Neutrophil (primary cell): ENCODE data around the gene RFX4.

Source experiments
- H3K27ac ChIP-seq: fragments of 200-600 bp; sonication (generic); 2 replicates; pipeline ENCODE4 v1.5.1; 2016; ENCODE audit warnings: mild to moderate bottlenecking, moderate library complexity
- H3K27me3 ChIP-seq: fragments of 200-600 bp; sonication (generic); 2 replicates; pipeline ENCODE4 v1.6.0; 2016; ENCODE audit warnings: mild to moderate bottlenecking
- H3K36me3 ChIP-seq: fragments of 200-600 bp; sonication (generic); 2 replicates; pipeline ENCODE4 v1.5.1; 2017
- H3K4me1 ChIP-seq, 2 experiments: fragments of 200-600 bp in 1 of 2; sonication (generic) in 1 of 2; 1 replicate in 1 of 2; 2 replicates in 1 of 2; pipeline versions ENCODE4 v1.5.1 to v1.6.1; 2013 to 2016; ENCODE audit warnings: low read depth in 1 of 2, low read length in 1 of 2, mild to moderate bottlenecking in 1 of 2, moderate library complexity in 1 of 2; ENCODE audit not compliant: control insufficient read depth in 1 of 2, insufficient read depth in 1 of 2
- H3K4me3 ChIP-seq, 2 experiments: fragments of 200-600 bp in 1 of 2; sonication (generic) in 1 of 2; 1 replicate in 1 of 2; 2 replicates in 1 of 2; pipeline ENCODE4 v1.5.1; 2013 to 2016; ENCODE audit warnings: low read depth in 1 of 2, low read length in 1 of 2, mild to moderate bottlenecking in 1 of 2, moderate library complexity in 1 of 2
- H3K9me3 ChIP-seq: fragments of 200-600 bp; sonication (generic); 2 replicates; pipeline ENCODE4 v1.5.1; 2016
- TF ChIP-seq, protein P1 (sequence below): fragments of 200-600 bp; sonication (generic); IDR thresholded peaks from 2 replicates; pipeline ENCODE4 v1.5.1; 2016; ENCODE audit warnings: antibody characterized with exemption

RFX4 gene

DNA sequence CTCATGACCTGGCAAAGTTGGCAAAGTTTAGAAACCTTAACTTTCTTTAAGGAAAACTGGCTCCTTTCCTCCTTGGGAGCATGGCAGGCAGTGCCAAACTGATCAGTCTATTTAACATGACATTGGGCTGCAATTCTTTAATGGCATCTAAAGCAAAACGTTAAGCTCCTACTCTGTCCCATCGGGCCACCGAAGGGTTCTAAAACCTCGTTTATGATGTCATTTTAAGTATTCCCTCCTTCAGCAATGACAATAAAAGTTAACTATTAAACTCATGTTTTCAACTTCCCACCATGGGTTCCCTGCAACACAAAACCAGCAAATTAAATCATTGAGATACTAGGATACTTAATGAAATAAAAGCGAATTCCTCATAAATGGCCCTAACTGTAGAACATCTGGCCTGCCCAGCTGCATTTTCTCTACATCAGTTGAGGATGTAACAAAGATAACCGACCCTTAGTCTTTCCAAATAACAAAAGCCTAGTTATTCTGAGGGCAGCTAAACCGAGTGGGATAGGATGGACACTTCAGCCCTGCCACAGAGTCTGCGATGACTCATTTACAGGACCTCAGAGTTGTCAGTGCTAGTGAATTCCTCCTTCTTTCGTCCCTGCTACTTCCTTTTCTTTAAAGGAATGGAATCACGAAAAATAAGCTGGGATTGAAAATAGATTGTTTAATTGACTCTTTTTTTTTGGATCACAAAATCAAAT, 157.2 kb downstream of the RFX4 start:
- H3K36me3 ChIP-seq, result no peaks in the 10 kb centered on the region
- peaks cover 79% of the 10 kb centered on the region for H3K27me3 ChIP-seq
- TF ChIP-seq, protein P1, sequence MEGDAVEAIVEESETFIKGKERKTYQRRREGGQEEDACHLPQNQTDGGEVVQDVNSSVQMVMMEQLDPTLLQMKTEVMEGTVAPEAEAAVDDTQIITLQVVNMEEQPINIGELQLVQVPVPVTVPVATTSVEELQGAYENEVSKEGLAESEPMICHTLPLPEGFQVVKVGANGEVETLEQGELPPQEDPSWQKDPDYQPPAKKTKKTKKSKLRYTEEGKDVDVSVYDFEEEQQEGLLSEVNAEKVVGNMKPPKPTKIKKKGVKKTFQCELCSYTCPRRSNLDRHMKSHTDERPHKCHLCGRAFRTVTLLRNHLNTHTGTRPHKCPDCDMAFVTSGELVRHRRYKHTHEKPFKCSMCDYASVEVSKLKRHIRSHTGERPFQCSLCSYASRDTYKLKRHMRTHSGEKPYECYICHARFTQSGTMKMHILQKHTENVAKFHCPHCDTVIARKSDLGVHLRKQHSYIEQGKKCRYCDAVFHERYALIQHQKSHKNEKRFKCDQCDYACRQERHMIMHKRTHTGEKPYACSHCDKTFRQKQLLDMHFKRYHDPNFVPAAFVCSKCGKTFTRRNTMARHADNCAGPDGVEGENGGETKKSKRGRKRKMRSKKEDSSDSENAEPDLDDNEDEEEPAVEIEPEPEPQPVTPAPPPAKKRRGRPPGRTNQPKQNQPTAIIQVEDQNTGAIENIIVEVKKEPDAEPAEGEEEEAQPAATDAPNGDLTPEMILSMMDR, result no peak
- H3K27ac ChIP-seq, result no peak overlapping the region
- H3K4me1 ChIP-seq, result no peaks in the 10 kb centered on the region
- no peaks in the 10 kb centered on the region for H3K9me3 ChIP-seq
- H3K4me3 ChIP-seq, result no peak overlapping the region

DNA sequence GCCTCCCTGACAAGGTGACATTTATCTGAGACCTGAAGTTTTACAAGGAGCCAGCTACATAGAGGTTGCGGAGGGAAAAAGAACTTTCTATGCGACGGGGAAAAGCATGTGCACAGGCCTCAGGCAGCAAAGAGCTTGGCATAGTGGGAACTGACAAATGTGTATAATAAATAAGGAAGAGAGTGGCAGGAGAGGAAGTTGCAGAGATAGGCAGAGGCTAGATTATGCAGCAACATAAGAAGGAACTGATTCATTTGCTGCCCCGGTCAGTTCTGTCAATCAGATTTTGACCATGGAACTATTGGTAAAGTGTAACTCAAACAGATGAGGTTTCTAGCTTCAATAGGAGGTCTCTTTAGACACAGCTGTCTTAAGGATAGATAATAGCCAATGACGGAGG, 158.0 kb downstream of the RFX4 start:
- Histone ChIP-seq H3K27ac (no peak overlapping the region), H3K4me1 (no peaks in the 10 kb centered on the region), H3K27me3 (peaks cover 80% of the 10 kb centered on the region), H3K36me3 (no peaks in the 10 kb centered on the region), H3K4me3 (no peak overlapping the region), H3K9me3 (no peaks in the 10 kb centered on the region)
- TF ChIP-seq, protein P1, result no peak

DNA sequence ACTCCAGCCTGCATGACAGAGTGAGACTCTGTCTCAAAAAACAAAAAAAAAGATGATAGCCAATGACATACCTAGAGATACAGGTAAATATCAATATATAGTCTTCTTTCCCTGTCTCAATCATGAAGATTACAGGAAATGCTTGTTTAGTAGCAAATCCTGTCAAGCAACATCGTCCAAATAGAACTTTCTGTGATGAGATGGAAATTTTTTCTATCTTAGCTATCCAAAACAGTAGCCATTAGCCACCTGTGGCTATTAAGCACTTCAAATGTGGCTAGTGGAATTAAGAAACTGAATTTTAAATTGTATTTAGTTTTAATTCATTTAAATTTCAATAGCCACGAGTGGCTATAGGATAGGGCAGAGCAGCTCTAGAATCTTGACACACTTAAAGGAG, 158.4 kb downstream of the RFX4 start:
- H3K36me3 ChIP-seq, result no peaks in the 10 kb centered on the region
- TF ChIP-seq, protein P1, result no peak
- H3K27ac ChIP-seq, result no peak overlapping the region
- no peaks in the 10 kb centered on the region for H3K9me3 ChIP-seq
- no peak overlapping the region for H3K4me3 ChIP-seq
- no peaks in the 10 kb centered on the region for H3K4me1 ChIP-seq
- H3K27me3 ChIP-seq, result peaks cover 76% of the 10 kb centered on the region

DNA sequence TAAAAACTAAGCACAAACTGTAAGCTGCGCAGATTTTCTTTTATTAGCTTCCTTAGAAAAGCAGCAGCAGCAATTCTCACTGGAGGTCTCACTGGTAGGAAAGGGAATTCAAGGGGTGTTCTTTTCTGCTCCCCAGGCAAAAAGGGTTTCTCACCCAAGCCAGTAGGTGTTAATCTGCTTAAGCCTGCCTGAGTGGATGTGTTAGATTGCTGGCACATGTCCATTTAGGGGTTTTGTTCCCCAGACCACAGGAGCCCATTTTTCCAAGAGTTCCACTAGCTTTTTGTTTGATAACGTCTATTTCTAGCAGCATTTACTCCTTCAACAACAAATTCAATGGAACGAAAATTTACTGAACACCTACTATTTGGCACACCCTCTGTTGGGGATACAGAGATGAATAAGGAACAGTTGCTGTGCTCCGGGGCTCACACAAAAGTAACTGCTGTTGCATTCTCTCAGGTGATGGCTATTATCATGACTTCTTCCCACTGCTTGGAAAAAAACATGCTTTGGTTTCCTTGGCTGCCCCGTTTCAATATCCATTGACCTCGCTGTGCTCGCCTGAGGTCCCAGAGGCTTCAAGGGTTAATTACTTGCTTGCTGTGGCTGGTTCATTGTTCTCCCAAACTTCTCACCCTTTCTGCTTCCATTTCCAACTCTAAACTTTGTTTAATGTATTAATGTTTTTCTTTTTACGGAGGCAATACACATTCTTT, 160.6 kb downstream of the RFX4 start:
- Histone ChIP-seq H3K9me3 (no peaks in the 10 kb centered on the region), H3K4me1 (no peaks in the 10 kb centered on the region), H3K36me3 (no peaks in the 10 kb centered on the region), H3K27me3 (peaks cover 57% of the 10 kb centered on the region), H3K4me3 (no peak overlapping the region), H3K27ac (no peak overlapping the region)
- TF ChIP-seq, protein P1, result no peak

DNA sequence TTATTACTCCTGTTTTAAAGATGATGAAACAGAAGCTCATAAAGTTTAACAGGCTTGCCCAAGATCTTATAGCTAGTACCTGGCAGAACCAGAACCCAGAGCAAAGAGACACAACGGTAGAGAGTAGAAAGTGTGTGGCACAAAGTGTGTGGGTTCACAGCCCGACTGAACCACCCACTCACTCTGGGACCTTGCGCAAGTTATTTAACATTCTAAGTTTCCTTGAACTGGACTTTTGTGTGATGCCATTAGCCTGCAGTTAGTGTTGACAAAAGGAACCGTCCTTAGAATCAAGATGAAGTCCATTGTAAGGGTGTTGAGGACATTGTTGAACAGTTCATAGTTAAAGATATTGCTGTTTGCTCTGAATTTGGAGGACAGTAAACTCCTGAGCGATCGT, 161.8 kb downstream of the RFX4 start:
- no peaks in the 10 kb centered on the region for H3K9me3 ChIP-seq
- no peaks in the 10 kb centered on the region for H3K4me1 ChIP-seq
- H3K27me3 ChIP-seq, result peaks cover 50% of the 10 kb centered on the region
- H3K36me3 ChIP-seq, result no peaks in the 10 kb centered on the region
- TF ChIP-seq, protein P1, result no peak
- H3K27ac ChIP-seq, result no peak overlapping the region
- no peak overlapping the region for H3K4me3 ChIP-seq
